Ascending aorta (tissue), 2 donors: Measurements from ENCODE around the gene ARL8B. TPM values are rescaled to one million over a fixed set of nuclear protein-coding genes. Genes with fewer than 3 reads are reported as not detected.

ENCODE experiments used
- DNase-seq, 2 donors: peaks; one replicate each; pipeline ENCODE4 v3.0.0-alpha.2; 2019; ENCODE audit warnings: low spot score in 2 of 2
- H3K27ac ChIP-seq, 2 donors: fragments of 200-600 bp; sonication (generic); one replicate each; pipeline ENCODE4 v1.5.1; 2016 to 2017; ENCODE audit warnings: mild to moderate bottlenecking in 1 of 2
- H3K27me3 ChIP-seq: fragments of 200-600 bp; sonication (generic); one replicate; pipeline ENCODE4 v1.5.1; 2017
- H3K36me3 ChIP-seq, 2 donors: fragments of 200-600 bp; sonication (generic); one replicate each; pipeline ENCODE4 v1.5.1; 2016
- H3K4me1 ChIP-seq, 2 donors: fragments of 200-600 bp; sonication (generic); one replicate each; pipeline ENCODE4 v1.5.1; 2016 to 2017; ENCODE audit warnings: mild to moderate bottlenecking in 1 of 2
- H3K4me3 ChIP-seq, 2 donors: fragments of 200-600 bp; sonication (generic); one replicate each; pipeline ENCODE4 v1.5.1; 2016 to 2017; ENCODE audit warnings: mild to moderate bottlenecking in 1 of 2
- H3K9me3 ChIP-seq, 2 donors: fragments of 200-600 bp; sonication (generic); one replicate each; pipeline ENCODE4 v1.5.1; 2016
- CTCF ChIP-seq, 3 experiments: fragments of 200-600 bp in 2 of 3; fragments of 450-650 bp in 1 of 3; sonication (generic) in 2 of 3; IDR thresholded peaks; one replicate each; pipeline ENCODE4 v1.5.1; 2016 to 2019; ENCODE audit warnings: antibody characterized with exemption in 3 of 3, mild to moderate bottlenecking in 1 of 3, moderate library complexity in 1 of 3
- intact Hi-C: fragments of 100-400 bp; cut with DNase I; formaldehyde crosslinking; loops from one replicate; pipeline ENCODE4 v1.15.1; 2023
- total RNA-seq: library from RNA; depleted of rRNA; stranded (reverse); fragments of >200 nt; gene quantifications from one replicate; pipeline ENCODE4 v1.1.0, GENCODE V29; 2016

ARL8B gene
- total RNA-seq, 1 donor from 2014 or later, result 6.4 TPM

DNA sequence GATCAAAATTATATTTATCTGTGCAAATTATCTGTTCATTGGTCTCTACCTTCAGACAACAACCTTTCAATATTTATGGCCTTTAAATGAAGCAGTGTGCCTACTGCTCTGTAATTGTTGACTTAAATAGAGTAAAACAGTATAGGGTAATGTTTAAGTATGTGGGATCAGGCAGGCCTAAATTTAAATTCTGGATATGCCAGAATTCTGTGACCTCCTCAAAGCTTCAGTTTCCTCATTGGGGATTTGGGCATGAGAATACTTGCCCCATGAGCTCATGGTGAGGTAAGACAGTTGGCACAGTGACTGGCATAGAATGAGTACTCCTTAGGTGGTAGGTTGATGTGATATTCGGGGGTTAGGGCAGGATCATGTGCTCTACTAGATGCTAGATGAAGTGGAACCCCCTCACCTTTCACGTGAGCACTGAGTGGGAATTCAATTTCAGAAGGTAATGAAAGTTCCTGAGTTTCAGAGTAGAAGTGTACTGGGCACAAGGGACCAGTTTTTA lies 14.9 kb downstream of the ARL8B start:
- Histone ChIP-seq H3K27me3 (no peaks in the 10 kb centered on the region), H3K4me3 (no peak overlapping the region), H3K9me3 (no peaks in the 10 kb centered on the region), H3K27ac (peak overlapping the region; percentile 30 to 47), H3K36me3 (no peaks in the 10 kb centered on the region), H3K4me1 (peaks cover 14 to 45% of the 10 kb centered on the region in 2 donors)
- no peak for DNase-seq
- no peak for TF ChIP-seq CTCF (IDR thresholded peaks at IDR 0.05)
- intact Hi-C loops, result no loop called here

- Histone ChIP-seq H3K9me3 (no peaks in the 10 kb centered on the region), H3K36me3 (no peaks in the 10 kb centered on the region), H3K4me1 (peaks cover 14 to 36% of the 10 kb centered on the region in 2 donors), H3K4me3 (no peak overlapping the region), H3K27me3 (no peaks in the 10 kb centered on the region), H3K27ac (peak overlapping the region; percentile 8 to 50)
- DNase-seq, result no peak
- TF ChIP-seq CTCF (IDR thresholded peaks at IDR 0.05), result no peak
- intact Hi-C loops, result no loop called here
Measured at GRCh38 chr3:5138214-5138981, 16.3 kb downstream of the ARL8B start.

DNA sequence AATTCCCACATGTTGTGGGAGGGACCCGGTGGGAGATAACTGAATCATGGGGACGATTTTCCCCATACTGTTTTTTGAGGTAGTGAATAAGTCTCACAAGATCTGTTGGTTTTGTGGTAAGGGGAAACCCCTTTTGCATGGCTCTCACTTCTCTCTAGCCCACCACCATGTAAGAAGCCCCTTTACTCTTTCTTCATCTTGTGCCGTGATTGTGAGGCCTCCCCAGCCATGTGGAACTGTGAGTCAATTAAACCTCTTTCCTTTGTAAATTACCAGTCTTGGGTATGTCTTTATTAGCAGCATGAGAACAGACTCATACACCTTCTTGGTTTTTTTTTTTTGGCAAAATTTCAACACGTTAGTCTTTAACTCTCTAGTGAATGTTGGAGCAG lies 18.1 kb downstream of the ARL8B start:
- H3K4me1 ChIP-seq, result peaks cover 14 to 42% of the 10 kb centered on the region in 2 donors
- no peak for DNase-seq

DNA sequence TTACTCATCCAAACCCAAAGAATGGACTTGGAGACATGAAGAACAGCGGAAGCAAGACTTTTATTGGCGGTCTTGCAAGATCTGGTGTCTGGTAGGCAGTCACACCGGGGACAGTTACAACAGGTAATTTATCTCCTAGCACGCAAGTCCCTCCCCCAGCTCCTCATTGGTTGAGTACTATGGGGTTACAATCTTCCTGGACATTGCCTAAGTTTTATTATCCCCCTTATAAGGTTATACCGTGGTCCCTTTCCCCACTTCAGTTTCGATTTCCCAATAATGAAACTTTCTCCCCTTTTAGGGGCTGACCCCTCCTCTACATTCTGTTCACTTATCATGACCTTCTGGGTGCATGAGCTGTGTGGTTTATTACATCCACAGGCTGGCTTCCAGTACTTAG lies 18.7 kb downstream of the ARL8B start:
- no peaks in the 10 kb centered on the region for H3K27me3 ChIP-seq
- H3K36me3 ChIP-seq, result no peaks in the 10 kb centered on the region
- no peak for TF ChIP-seq CTCF (IDR thresholded peaks at IDR 0.05)
- H3K27ac ChIP-seq, result no peak overlapping the region
- DNase-seq, result no peak
- H3K9me3 ChIP-seq, result no peaks in the 10 kb centered on the region
- peaks cover 14 to 42% of the 10 kb centered on the region in 2 donors for H3K4me1 ChIP-seq
- intact Hi-C loops, result no loop called here
- H3K4me3 ChIP-seq, result no peak overlapping the region

More for the DNA sequence above, 18.1 kb downstream of the ARL8B start:
- no peak overlapping the region for H3K4me3 ChIP-seq
- no peak overlapping the region for H3K27ac ChIP-seq
- H3K9me3 ChIP-seq, result no peaks in the 10 kb centered on the region
- no peaks in the 10 kb centered on the region for H3K36me3 ChIP-seq
- H3K27me3 ChIP-seq, result no peaks in the 10 kb centered on the region
- no peak for TF ChIP-seq CTCF (IDR thresholded peaks at IDR 0.05)
- intact Hi-C loops, result no loop called here

DNA sequence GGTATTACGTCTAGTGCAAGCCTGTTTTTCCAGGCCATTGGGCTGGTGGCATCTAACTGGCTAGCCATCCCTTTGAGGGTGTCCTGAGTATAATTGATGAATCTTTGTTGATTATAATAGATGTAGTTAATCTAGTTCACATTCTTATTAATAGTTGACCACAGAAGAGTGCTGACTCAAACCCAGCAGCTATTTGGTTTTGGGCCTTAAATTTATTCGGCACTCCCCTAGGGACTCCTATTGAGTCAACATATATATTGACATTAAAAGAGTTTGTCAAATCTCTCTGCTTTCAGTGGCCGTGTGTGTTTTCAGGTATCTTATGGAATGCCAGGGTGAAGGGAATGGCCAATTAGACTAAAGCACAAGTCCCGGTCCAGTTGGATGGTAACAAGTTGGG lies 19.7 kb downstream of the ARL8B start:
- DNase-seq, result no peak
- Histone ChIP-seq H3K36me3 (no peaks in the 10 kb centered on the region), H3K4me1 (peaks cover 14 to 36% of the 10 kb centered on the region in 2 donors), H3K27me3 (no peaks in the 10 kb centered on the region), H3K9me3 (no peaks in the 10 kb centered on the region), H3K27ac (no peak overlapping the region), H3K4me3 (no peak overlapping the region)
- TF ChIP-seq CTCF (IDR thresholded peaks at IDR 0.05), result no peak
- intact Hi-C loops, result no loop called here
